PFSK-1 (cell line): ENCODE results near the gene DDAH1.

Source experiments
- FOXP2 ChIP-seq: optimal IDR thresholded peaks from 2 replicates; pipeline ENCODE3; 2011; ENCODE audit warnings: borderline replicate concordance, control low read depth, inconsistent platforms; ENCODE audit not compliant: insufficient read depth; ENCODE audit errors: extremely low read length, extremely low read depth
- POLR2AphosphoS5 ChIP-seq: IDR thresholded peaks from 2 replicates; pipeline ENCODE4 v1.6.1; 2012; ENCODE audit warnings: low read depth, mild to moderate bottlenecking, control low read depth, low read length, moderate library complexity
- REST ChIP-seq, 2 experiments: IDR thresholded peaks; 2 replicates each; pipeline versions ENCODE4 v1.6.1 to v1.8.0; 2011 to 2012; ENCODE audit warnings: low read depth in 2 of 2, low read length in 2 of 2, control low read depth in 1 of 2, inconsistent platforms in 1 of 2, mild to moderate bottlenecking in 1 of 2, moderate library complexity in 1 of 2; ENCODE audit not compliant: insufficient read depth in 1 of 2
- SIN3A ChIP-seq: IDR thresholded peaks from 2 replicates; pipeline ENCODE4 v1.6.1; 2012; ENCODE audit warnings: mild to moderate bottlenecking, low read length, moderate library complexity, borderline replicate concordance; ENCODE audit not compliant: insufficient read depth
- TAF1 ChIP-seq: IDR thresholded peaks from 2 replicates; pipeline ENCODE4 v1.6.1; 2012; ENCODE audit warnings: low read length, control low read depth, borderline replicate concordance; ENCODE audit not compliant: insufficient read depth

DDAH1 gene

DNA sequence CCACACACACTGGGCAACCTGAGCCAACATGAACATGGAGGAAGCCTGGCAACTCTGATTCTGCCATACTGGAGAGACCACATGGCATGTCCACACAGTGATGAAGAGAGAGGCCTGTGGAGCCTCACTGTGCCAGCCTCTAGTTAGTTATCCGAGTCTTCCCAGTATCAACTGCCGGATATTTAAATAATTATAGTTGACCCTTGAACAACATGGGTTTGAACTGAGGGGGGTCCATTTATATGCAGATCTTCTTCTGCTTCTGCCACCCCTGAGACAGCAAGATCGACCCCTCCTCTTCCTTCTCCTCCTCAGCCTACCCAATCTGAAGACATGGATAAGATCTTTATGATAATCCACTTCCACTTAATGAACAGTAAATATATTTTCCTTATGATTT is 27.8 kb downstream of the DDAH1 start:
- TF ChIP-seq SIN3A (no peak), REST (IDR thresholded peaks at IDR 0.05; ENCODE audit: insufficient read depth in 1 of 2, low read depth in 2 of 2, low read length in 2 of 2) (no peak)

GRCh38 chr1:85433096-85433495 is 31.9 kb downstream of the DDAH1 start:
- no peak for TF ChIP-seq SIN3A
- no peak for TF ChIP-seq TAF1
- no peak for TF ChIP-seq REST (IDR thresholded peaks at IDR 0.05; ENCODE audit: insufficient read depth in 1 of 2, low read depth in 2 of 2, low read length in 2 of 2)
- TF ChIP-seq FOXP2, result no peak
- TF ChIP-seq POLR2AphosphoS5, result no peak

GRCh38 chr1:85428471-85429089 is 36.4 kb downstream of the DDAH1 start:
- TF ChIP-seq POLR2AphosphoS5 (no peak), REST (IDR thresholded peaks at IDR 0.05; ENCODE audit: insufficient read depth in 1 of 2, low read depth in 2 of 2, low read length in 2 of 2) (no peak), SIN3A (no peak), FOXP2 (no peak), TAF1 (no peak)

DNA sequence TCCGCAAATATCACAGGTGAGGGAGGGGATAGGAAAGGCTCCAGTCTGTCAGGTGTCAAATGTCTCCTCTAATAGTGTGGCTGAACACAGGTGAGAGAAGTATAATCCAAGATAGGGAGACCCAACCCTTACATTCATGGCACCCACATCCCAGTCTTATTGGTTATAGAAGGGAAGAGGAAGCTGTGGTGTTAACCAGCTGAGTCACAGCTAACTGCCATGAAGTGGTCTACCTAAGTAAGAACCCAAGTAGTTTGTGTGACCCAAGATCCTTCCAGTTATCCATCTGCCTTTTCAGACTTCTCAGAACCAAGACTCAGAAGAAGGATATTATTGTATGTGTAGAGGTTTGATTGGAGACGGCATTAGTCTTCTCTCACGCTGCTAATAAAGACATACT is 37.1 kb downstream of the DDAH1 start:
- TF ChIP-seq FOXP2 (no peak), REST (IDR thresholded peaks at IDR 0.05; ENCODE audit: insufficient read depth in 1 of 2, low read depth in 2 of 2, low read length in 2 of 2) (no peak), SIN3A (no peak), POLR2AphosphoS5 (no peak)

DNA sequence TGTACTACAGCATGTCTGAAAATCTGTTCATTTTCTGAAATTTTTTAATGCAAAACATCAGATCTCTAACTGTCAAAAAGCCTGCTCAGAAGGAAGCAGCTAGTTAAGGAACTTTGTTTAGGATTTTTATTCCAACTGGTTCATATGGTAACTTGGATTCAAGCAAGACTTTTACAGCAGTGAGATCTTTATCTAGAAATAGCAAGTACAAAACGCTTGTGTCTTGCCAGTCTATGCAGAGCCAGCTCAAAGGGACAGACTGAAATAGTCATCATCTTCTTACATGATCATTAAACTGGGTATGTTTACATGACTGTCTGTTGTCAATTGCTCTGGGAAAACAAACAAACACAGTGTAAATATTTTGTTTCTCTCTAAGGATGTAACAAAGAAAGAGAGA is 37.6 kb downstream of the DDAH1 start:
- no peak for TF ChIP-seq FOXP2
- no peak for TF ChIP-seq SIN3A
- no peak for TF ChIP-seq TAF1
- TF ChIP-seq POLR2AphosphoS5, result no peak
- TF ChIP-seq REST (IDR thresholded peaks at IDR 0.05; ENCODE audit: insufficient read depth in 1 of 2, low read depth in 2 of 2, low read length in 2 of 2), result no peak
